OCI-LY7 (cell line): ENCODE data around the gene FIGNL2. TPM values are rescaled to one million over a fixed set of nuclear protein-coding genes. Genes with fewer than 3 reads are reported as not detected.

ENCODE experiments used
- BruUV-seq: library from RNA; stranded (reverse); fragments of 400-500 nt; replicated peaks from 2 replicates; lab custom pipeline; 2021; lab: Mats Ljungman, UMichigan
- CTCF ChIA-PET: fragments of 300-600 bp; sonication (Branson Sonifier 250); formaldehyde crosslinking; loops from one replicate; lab custom pipeline; 2022; ENCODE audit warnings: antibody characterized with exemption; ENCODE audit not compliant: unreplicated experiment; lab: Charles Lee
- POLR2A ChIA-PET: fragments of 300-600 bp; sonication (Branson Sonifier 250); formaldehyde crosslinking; loops from one replicate; lab custom pipeline; 2022; ENCODE audit warnings: antibody characterized with exemption; lab: Charles Lee
- DNase-seq: peaks from one replicate; pipeline ENCODE4 v3.0.0-alpha.2; 2015; ENCODE audit warnings: low spot score
- H2AFZ ChIP-seq: fragments of 200-600 bp; sonication (generic), shearing (Covaris generic); 2 replicates; pipeline ENCODE4 v1.6.1; 2014; ENCODE audit warnings: mild to moderate bottlenecking, antibody characterized with exemption, low read length, moderate library complexity
- H3K27ac ChIP-seq: fragments of 200-600 bp; sonication (generic); 2 replicates; pipeline ENCODE4 v1.5.1; 2014; ENCODE audit warnings: mixed run types, low read depth, mild to moderate bottlenecking, moderate library complexity, low read length, inconsistent platforms; ENCODE audit not compliant: poor library complexity, severe bottlenecking
- H3K36me3 ChIP-seq: fragments of 200-600 bp; sonication (generic); 2 replicates; pipeline ENCODE4 v1.6.1; 2014; ENCODE audit warnings: mild to moderate bottlenecking, antibody characterized with exemption, low read length, moderate library complexity, mixed read lengths; ENCODE audit not compliant: insufficient read depth
- H3K4me1 ChIP-seq: fragments of 200-600 bp; sonication (generic); 2 replicates; pipeline ENCODE4 v1.5.1; 2014; ENCODE audit warnings: mild to moderate bottlenecking, low read length; ENCODE audit not compliant: insufficient read depth, poor library complexity, severe bottlenecking
- H3K4me2 ChIP-seq: fragments of 200-600 bp; sonication (generic); 2 replicates; pipeline ENCODE4 v1.6.1; 2014; ENCODE audit warnings: mild to moderate bottlenecking, low read length
- H3K4me3 ChIP-seq: fragments of 200-600 bp; sonication (generic); 2 replicates; pipeline ENCODE4 v1.5.1; 2014; ENCODE audit warnings: mild to moderate bottlenecking, low read depth, low read length; ENCODE audit not compliant: poor library complexity, severe bottlenecking
- H3K79me2 ChIP-seq: fragments of 200-600 bp; sonication (generic); 2 replicates; pipeline ENCODE4 v1.6.1; 2016; ENCODE audit warnings: low read depth, mild to moderate bottlenecking, low read length, moderate library complexity, mixed read lengths; ENCODE audit not compliant: insufficient read depth
- H3K9me2 ChIP-seq: fragments of 200-600 bp; sonication (generic); 2 replicates; pipeline ENCODE4 v1.6.1; 2016; ENCODE audit warnings: mild to moderate bottlenecking, low read length, mixed read lengths; ENCODE audit not compliant: insufficient read depth
- H3K9me3 ChIP-seq: fragments of 200-600 bp; sonication (generic); 2 replicates; pipeline ENCODE4 v1.6.1; 2014; ENCODE audit warnings: mild to moderate bottlenecking, mixed run types, low read length, mixed read lengths
- H4K20me1 ChIP-seq: fragments of 200-600 bp; sonication (generic); 2 replicates; pipeline ENCODE4 v1.6.1; 2014; ENCODE audit warnings: mild to moderate bottlenecking, antibody characterized with exemption, low read length, moderate library complexity, mixed read lengths; ENCODE audit not compliant: insufficient read depth
- EZH2phosphoT487 ChIP-seq: fragments of 200-600 bp; sonication (generic); IDR thresholded peaks from 2 replicates; pipeline ENCODE4 v1.6.1; 2018; ENCODE audit warnings: low read depth, borderline replicate concordance, mild to moderate bottlenecking, mixed run types, antibody characterized with exemption, low read length, moderate library complexity, mixed read lengths
- intact Hi-C: fragments of 100-400 bp; cut with micrococcal nuclease; formaldehyde crosslinking; loops from one replicate; pipeline ENCODE4 v1.10.0; 2022; ENCODE audit not compliant: unreplicated experiment
- total RNA-seq, 2 experiments: library from RNA; depleted of rRNA in 1 of 2; stranded (reverse); fragments of >200 nt in 1 of 2; shearing (Covaris generic) in 1 of 2; gene quantifications; 2 replicates each; pipeline ENCODE4 v1.2.3, GENCODE V29; 2014 to 2022
- TF ChIP-seq, protein P1 (sequence below): fragments of 200-600 bp; sonication (generic); conservative IDR thresholded peaks from 2 replicates; pipeline ENCODE4 v1.5.1; 2014; ENCODE audit warnings: mild to moderate bottlenecking, antibody characterized with exemption, low read length, moderate library complexity, mixed read lengths

FIGNL2 gene
- total RNA-seq, 2 experiments from 2014 or later = not detected

DNA sequence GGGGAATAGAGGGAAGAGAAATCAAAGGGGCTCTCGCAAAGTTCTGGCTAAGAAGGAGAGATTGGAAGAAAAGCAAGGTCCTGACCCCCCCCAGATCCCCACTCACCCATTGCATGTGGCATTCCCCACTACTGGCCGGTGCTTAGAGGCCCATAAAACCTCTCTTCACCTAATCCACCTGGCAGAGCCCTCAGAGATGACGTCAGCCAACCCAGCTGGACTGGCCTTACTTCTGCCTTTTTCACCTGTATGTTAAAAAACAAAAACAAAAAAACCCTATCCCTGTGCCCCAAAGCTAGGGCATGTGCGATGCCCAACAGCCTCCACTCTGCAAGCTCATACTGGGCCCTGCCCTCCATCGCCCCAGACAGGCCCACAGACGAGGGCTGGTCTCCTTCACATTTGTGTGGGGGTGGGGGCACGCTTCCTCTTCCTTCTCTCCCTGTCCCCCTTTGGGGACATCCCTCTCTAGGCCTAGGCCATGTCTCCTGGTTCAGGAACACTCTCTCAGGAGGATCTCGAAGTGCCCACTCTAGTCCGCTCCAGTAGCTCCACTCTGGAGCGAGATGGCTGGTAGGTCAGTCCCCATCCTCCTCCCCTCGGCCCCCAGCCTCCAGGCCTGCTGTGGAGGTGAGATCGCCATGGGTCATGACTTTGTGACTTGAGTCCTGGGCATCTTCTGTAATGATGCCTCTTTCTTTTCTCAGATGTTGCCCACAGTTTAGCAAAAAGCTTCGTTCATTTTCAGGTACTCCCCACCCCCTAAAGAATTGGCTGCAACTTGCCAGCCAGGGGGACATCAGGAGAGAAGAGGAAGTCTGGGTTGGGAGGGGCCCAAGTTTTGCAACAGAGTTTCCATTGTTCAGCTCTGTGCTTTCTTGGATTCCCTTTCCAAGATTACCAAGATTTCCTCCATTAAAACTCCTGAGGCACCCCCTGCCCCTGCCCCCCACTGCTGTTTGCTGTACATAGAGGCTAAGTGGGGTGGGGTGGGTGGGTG is 37.0 kb downstream of the FIGNL2 start:
- BruUV-seq = no TSS peak
- no peak overlapping the region for H3K4me3 ChIP-seq
- DNase-seq = no peak
- no peaks in the 10 kb centered on the region for H3K9me2 ChIP-seq
- peaks cover 3% of the 10 kb centered on the region for H3K4me1 ChIP-seq
- no peaks in the 10 kb centered on the region for H4K20me1 ChIP-seq
- TF ChIP-seq, protein P1, sequence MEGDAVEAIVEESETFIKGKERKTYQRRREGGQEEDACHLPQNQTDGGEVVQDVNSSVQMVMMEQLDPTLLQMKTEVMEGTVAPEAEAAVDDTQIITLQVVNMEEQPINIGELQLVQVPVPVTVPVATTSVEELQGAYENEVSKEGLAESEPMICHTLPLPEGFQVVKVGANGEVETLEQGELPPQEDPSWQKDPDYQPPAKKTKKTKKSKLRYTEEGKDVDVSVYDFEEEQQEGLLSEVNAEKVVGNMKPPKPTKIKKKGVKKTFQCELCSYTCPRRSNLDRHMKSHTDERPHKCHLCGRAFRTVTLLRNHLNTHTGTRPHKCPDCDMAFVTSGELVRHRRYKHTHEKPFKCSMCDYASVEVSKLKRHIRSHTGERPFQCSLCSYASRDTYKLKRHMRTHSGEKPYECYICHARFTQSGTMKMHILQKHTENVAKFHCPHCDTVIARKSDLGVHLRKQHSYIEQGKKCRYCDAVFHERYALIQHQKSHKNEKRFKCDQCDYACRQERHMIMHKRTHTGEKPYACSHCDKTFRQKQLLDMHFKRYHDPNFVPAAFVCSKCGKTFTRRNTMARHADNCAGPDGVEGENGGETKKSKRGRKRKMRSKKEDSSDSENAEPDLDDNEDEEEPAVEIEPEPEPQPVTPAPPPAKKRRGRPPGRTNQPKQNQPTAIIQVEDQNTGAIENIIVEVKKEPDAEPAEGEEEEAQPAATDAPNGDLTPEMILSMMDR = no peak
- ChIA-PET POLR2A (no interaction called here), CTCF (no interaction called here)
- H2AFZ ChIP-seq = no peak overlapping the region
- H3K79me2 ChIP-seq = no peaks in the 10 kb centered on the region
- H3K4me2 ChIP-seq = no peak overlapping the region
- H3K36me3 ChIP-seq = no peaks in the 10 kb centered on the region
- intact Hi-C loops = no loop called here
- no peak overlapping the region for H3K27ac ChIP-seq
- no peaks in the 10 kb centered on the region for H3K9me3 ChIP-seq

DNA sequence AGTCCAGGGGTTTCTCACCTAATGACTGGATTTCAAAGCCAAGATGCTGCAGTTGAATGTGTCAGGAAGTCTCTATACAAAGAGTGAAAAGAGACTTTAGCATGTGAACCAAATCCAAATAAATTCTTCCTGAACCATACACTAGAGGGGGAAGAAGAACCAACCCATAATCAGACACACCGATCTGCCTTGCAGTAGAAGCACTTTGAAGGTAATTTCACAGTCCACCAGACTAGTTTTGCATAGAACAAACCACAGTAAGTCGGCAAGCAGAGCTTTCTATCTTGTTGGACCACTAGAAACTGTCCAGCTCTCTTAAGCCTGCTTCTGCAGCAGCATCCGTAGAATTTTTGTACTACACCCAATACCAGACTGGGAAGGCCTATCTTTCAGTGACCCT is 39.3 kb downstream of the FIGNL2 start:
- DNase-seq = no peak
- H4K20me1 ChIP-seq = no peaks in the 10 kb centered on the region
- BruUV-seq = no TSS peak
- ChIA-PET POLR2A (no interaction called here), CTCF (no interaction called here)
- no peak overlapping the region for H3K27ac ChIP-seq
- H3K9me2 ChIP-seq = no peaks in the 10 kb centered on the region
- no peak overlapping the region for H3K4me2 ChIP-seq
- no peaks in the 10 kb centered on the region for H3K36me3 ChIP-seq
- intact Hi-C loops = no loop called here
- no peak for TF ChIP-seq EZH2phosphoT487
- TF ChIP-seq, protein P1 = no peak
- no peaks in the 10 kb centered on the region for H3K79me2 ChIP-seq
- no peak overlapping the region for H3K4me3 ChIP-seq
- peaks cover 3% of the 10 kb centered on the region for H3K4me1 ChIP-seq
- no peak overlapping the region for H2AFZ ChIP-seq
- no peaks in the 10 kb centered on the region for H3K9me3 ChIP-seq

DNA sequence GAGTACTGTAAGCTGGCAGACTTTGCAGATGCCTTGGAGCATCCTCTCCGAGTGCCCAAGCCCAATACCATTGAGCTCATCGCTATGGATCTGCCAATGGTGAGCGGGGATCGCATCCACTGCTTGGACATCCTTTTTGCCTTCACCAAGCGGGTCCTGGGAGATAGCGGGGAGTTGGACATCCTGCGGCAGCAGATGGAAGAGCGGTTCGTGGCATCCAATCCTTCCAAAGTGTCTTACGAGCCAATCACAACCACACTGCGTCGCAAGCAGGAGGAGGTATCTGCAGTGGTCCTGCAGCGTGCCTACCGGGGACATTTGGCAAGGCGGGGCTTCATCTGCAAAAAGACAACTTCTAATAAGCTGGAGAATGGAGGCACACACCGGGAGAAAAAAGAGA is 41.6 kb downstream of the FIGNL2 start:
- CTCF ChIA-PET = no interaction called here
- intact Hi-C loops = no loop called here
- POLR2A ChIA-PET = no interaction called here

More for the DNA sequence above, 41.6 kb downstream of the FIGNL2 start:
- Histone ChIP-seq H3K4me2 (no peak overlapping the region), H3K9me2 (no peaks in the 10 kb centered on the region), H3K36me3 (no peaks in the 10 kb centered on the region), H3K4me1 (peaks cover 3% of the 10 kb centered on the region), H3K9me3 (no peaks in the 10 kb centered on the region), H2AFZ (no peak overlapping the region), H3K79me2 (no peaks in the 10 kb centered on the region), H3K4me3 (no peak overlapping the region), H4K20me1 (no peaks in the 10 kb centered on the region), H3K27ac (no peak overlapping the region)
- TF ChIP-seq, protein P1 = no peak
- TF ChIP-seq EZH2phosphoT487 = no peak
- no peak for DNase-seq
- no TSS peak for BruUV-seq
